Measurements from ENCODE around the gene NEURL1.

The NEURL1 gene, protein sequence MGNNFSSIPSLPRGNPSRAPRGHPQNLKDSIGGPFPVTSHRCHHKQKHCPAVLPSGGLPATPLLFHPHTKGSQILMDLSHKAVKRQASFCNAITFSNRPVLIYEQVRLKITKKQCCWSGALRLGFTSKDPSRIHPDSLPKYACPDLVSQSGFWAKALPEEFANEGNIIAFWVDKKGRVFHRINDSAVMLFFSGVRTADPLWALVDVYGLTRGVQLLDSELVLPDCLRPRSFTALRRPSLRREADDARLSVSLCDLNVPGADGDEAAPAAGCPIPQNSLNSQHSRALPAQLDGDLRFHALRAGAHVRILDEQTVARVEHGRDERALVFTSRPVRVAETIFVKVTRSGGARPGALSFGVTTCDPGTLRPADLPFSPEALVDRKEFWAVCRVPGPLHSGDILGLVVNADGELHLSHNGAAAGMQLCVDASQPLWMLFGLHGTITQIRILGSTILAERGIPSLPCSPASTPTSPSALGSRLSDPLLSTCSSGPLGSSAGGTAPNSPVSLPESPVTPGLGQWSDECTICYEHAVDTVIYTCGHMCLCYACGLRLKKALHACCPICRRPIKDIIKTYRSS

GRCh38 chr10:103493362-103493915 is at the start of gene NEURL1:
Gene NEURL1, plus strand, starts transcription at chr10:103493705. Its CDS starts 683 bp downstream, at chr10:103494388.
- DNase-seq, result peak in 1 of 2 experiments; percentile 50

DNA sequence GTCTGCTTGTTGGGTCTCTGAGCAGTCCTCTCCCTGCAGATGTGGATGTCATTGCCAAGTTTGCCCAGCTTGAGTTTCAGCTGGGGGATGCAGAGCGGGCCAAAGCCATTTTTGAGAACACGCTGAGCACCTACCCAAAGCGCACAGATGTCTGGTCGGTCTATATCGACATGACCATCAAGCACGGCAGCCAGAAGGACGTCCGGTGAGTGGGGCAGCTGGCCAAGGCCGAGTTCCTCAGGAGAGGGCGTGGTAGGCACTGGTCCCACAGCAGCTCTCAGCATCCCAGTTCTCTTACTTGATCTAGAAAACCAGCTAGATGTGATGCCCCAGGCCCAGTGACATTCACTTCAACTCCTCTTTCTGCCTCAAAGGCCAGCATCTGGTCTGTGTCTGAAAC is 49.0 kb upstream of the NEURL1 start:
- DNase-seq, result no peak

GRCh38 chr10:103445366-103445765 is 48.1 kb upstream of the NEURL1 start:
- DNase-seq, result no peak

DNA sequence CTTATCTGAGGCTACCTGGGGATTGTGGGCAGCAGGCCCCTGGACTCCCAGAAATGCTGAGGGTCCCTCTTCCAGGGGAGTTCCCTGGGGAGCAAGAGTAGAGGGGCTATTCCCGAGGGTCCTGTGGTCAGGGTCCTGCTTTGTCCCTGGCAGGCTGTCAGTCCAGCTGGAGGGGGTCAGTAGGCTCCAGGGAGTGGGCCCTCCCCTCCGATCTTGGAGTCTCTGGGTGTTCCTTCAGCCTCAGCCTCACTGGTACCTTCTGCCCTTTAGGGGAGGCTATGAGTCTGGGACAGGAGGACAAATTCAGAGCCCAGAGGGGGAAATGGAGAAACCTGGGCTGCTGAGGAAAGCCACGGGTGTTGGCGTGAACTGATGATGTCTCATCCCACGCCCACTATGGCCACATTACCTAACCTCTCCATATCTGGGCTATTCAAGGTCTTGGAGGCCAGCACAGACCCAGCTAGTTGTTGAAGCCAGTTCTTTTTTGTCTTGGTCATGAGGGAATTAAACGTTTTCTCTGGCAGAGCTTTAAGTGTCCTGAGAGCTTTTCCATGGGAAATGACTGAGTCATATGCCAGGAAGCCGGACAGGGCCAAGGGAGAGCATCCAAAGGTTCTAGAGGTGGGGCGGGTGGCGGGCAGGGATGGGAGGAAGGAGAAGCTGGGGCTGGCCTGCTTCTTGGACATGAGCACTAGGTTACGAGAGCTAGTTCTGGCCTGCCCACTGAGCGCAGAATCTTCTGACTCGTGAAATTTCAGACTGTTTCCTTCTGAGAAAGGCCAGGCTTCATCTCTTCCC is 47.5 kb upstream of the NEURL1 start:
- no peak for DNase-seq

- DNase-seq, result no peak
Observed at GRCh38 chr10:103447187-103447586, 46.3 kb upstream of the NEURL1 start.

DNA sequence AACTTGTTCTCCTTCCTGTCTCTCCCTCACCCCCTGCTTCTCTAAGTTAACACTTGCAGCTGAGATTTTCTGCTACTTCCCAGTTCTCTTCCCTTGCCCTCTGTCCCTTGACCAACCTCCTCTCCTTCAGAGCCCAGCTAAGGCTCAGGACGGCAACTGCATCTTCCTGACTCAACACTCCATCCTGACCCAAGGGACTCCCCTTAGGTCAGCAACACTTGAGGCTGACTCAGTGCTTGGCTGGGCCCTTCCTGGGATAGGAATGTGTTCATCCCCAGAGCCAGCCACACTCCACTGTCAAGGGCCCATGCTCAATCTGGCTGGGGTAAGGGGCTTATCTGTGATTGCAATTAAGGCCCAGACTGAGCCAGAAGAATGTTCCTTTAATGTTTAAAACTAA is 44.8 kb upstream of the NEURL1 start:
- DNase-seq, result no peak

DNA sequence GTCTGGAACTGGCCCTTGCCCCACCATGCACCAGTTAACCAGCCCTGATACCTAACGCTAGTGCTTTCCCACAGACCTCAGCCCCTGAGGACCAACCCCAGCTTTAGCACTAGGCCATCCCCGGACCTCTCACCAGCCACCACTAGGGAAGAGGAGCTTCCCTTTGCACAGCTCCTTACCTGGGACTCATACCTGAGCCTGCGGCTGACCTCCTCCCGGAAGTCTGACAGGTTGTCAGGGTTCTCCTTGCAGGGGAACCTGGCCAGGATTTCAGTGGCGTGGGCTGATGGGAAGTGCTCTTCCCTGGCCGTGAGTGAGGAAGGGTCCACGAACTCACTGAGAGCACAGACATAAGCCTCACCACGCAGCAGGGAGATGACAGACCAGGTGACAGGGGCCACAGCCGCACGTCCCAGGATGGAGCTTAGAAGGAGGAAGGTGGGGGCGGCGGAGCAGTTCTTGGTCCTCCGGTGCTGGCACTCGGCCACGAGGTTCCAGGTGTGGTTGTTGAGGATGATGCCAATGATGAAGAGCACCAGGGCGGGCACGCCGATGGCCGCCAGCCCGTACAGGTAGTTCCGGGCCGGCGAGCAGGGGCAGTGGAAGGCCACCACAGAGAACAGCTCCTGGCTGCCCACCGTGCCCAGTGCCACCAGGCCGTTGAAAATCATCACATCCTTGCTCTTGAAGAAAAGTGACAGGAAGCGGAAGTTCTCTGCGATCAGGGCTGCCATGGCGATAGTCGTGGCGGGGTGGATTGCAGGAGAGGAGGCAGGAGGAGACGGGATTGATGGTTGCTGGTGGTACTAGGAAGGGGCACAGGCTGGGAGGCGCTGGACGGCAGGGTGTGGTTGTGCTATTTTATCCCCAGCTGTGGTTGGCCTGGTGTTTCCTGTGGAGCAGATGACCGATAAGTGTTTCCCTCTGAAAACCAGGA is 44.0 kb upstream of the NEURL1 start:
- no peak for DNase-seq

GRCh38 chr10:103450201-103450695 is 43.3 kb upstream of the NEURL1 start:
- DNase-seq, result no peak

DNA sequence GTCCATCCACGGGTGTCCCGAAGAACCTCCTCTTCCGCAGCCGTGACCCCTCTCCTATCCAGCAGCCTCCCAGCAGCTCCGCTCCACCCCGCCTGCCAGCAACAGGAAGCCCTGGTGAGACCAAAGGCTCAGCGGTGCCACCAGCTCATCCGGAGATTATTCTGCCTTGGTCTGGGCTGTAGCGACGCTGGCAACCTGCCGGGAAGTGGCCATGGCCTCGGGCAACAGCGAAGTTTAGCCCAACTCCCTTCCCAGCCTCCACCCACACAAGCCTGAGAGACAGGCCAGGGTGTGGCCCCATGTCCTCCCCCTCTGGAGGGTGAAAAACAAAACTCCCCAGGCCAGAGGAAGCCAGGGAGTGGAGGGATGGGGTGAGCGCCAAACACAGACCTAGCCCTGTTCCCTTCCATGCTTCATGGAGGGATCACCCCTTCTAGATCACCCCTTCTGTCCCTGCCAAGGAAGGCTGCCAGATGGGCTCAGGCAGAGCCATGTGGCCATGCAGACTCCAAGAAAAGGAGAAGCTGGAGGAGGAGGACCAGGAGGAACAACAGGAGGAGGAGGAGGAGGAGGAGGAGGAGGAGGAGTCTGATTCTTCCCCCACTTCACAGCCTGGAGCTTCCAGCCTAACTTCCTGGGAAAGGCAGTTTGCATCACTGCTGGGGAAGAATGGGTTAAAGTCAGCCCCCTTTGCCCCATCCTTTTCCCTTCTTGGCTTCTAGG is 42.3 kb upstream of the NEURL1 start:
- peak; percentile 58 to 64 for DNase-seq

DNA sequence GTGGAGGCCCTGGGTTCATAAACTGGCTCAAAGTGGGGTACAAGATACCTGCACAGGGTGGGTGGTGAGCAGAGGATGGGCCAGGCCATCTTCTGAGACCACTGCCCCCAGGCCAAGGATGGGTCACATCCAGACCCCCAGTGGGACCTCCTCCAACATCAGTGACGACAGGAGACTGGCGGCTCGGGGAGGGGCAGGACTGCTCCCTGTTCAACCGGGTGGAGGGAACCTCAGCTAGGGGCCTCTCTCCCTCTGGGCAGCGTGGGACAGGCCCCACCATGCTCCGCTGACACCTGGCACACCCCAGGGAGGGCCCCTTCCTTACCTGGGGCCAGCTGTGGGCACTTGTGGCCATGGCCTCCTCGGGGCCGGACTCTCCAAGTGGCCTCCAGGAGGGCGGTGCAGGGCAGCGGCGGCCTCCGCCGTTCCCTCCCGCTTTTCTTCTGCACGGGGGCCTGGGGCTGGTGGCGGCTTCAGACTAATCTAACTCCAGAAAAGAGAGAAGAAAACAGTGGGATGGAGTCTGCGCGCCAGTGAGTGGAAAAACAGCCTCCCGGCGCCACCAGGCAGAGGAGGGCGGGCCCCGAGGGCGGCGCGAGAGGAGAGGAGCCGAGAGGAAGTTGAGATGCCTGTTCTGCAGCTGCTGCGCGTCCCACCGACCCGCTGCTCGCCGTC is 41.5 kb upstream of the NEURL1 start, which contains the start of gene CALHM2:
Gene CALHM2 (minus strand): TSS at position 540 of the 675 bp plus-strand sequence. CDS start 2,429 bp downstream, outside the sequence.
- DNase-seq, result peak; percentile 72 to 75

DNA sequence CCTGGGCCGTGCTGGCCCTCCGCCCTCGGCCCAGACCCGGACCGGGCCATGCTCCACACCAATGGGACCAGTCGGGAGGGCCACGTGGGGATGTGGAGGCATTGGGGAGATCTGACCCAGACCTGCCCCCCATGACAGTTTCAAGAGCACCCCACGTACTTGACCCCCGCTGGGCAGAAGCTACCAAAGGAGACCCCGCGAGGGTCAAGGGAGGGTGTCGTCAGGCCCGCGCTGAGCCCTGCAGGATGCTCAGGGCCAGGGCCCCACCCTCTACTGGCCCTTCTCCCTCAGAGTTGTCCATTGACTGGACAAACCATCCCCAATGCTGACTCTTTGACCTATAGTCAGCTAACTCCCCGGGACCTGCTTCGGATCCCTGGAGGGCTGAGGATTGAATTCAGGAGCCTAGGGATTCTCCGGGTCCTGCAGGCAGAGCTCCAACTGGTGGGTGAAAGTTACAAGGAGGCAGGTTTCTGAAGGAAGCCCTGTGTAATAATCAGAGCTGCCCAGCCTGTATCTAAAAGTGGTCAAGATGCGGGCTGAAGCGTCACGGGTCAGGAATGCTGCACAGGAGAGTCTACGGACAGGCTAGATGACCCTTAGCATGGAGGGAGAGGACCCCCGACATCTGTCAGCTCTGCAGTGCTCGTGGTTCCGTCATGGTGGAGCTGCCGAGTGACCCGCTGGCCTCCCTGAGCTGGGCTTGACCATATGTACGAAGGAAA is 40.8 kb upstream of the NEURL1 start:
- no peak for DNase-seq

- DNase-seq, result no peak
Observed at GRCh38 chr10:103454026-103454425, 39.5 kb upstream of the NEURL1 start.

DNA sequence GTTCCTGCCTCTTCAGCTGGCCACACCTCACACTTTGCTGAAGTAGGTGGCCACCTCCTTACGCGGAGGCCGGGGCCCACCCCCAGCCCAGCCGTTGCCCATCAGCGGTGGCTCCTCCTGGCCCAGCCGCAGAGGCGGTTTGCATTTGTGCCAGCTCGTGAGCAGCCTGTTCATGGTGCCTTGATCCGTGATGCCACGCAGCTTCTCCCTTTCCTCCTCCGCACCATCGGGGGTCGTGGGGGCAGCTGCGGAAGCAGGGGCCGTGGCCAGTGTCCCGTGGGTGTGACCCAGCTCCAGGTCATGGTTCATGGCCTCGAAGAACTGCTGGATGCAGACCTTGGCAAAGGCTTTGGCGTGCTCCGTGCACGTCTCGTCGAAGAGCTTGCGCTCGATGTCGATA is 38.3 kb upstream of the NEURL1 start:
- DNase-seq, result no peak

- no peak for DNase-seq
Observed at GRCh38 chr10:103456074-103456660, 37.3 kb upstream of the NEURL1 start.

DNA sequence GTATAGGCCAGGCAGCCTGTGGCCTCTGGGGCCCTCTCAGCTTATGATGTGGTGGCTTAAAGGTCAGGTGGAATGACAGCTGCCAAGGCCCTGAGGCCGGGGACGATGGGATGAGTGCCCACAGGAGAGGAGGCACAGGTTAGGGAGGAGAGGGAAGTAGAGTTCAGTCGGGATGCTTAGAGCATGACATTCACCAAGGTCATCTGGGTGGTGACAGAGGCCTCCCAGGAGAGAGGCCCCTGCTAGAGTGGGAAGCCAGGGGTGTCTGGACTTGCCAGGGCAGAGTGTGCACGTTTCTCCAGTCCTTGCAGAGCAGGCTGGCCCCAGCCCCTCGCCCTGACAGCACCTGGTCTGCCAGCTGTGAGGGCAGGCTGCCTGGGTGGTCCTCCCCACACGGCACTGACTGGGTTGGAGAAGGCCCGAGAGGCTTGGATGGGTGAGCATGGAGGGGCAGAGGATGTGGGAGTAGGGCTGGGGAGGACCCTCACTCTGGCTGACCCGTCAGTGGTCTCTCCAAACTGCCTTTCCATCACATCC is 36.3 kb upstream of the NEURL1 start:
- no peak for DNase-seq

- no peak for DNase-seq
Observed at GRCh38 chr10:103457896-103458583, 35.5 kb upstream of the NEURL1 start.

DNA sequence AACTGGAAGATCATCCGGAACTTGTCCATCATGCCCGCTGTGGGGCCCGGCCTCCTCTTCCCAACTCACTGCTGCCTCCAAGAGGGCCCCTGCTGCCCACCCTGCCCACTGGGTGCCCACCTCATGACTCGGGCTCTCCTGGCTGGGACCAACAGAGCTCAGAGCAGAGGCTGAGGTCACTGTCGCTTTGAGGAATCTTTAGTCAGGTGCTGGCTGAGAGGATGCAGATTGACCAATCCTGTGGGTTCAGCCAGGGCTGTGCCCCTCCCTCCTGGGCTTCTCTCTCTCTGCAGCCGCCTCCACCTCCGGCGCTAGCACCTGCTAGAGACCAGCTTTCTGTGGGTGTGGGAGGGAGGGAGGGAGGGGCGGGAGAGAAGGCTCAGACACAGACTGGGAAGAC is 34.8 kb upstream of the NEURL1 start, which contains the start of gene CALHM1:
Gene CALHM1 (minus strand): TSS at position 181 of the 400 bp plus-strand sequence. CDS start 149 bp downstream, at position 32.
- DNase-seq, result no peak

GRCh38 chr10:103459615-103460014 is 33.9 kb upstream of the NEURL1 start:
- no peak for DNase-seq
